A549 (cell line): ENCODE measurements around the gene TPRX1. TPM values are rescaled to one million over a fixed set of nuclear protein-coding genes. Genes with fewer than 3 reads are reported as not detected.

Source experiments
- ATAC-seq, 2 experiments: fragments of 200-7000 bp in 1 of 2; fragments of >200 bp in 1 of 2; cut with Nextera tagmentation in 1 of 2; cut with Tn5 transposase in 1 of 2; 3 replicates each; pipeline versions ENCODE4 v1.8.0 to v1.9.1; 2018 to 2020; ENCODE audit warnings: mild to moderate bottlenecking in 1 of 2, moderate library complexity in 1 of 2
- CTCF ChIA-PET: fragments of 300-600 bp; sonication (Branson Sonifier 250); formaldehyde crosslinking; extraction: SDS; loops from one replicate; lab custom pipeline; 2021; ENCODE audit warnings: antibody characterized with exemption, inconsistent platforms; lab: Yijun Ruan, JAX
- POLR2A ChIA-PET: fragments of 350-600 bp; formaldehyde crosslinking; extraction: SDS; loops from one replicate; lab custom pipeline; 2021; ENCODE audit warnings: antibody characterized with exemption, inconsistent platforms; lab: Yijun Ruan, JAX
- DNase-seq, 2 experiments: peaks; one replicate each; pipeline versions ENCODE4 v3.0.0 to v3.0.0-alpha.2; 2011 to 2016; ENCODE audit warnings: low read depth in 1 of 2, low spot score in 1 of 2
- FAIRE-seq: peaks from 2 replicates; lab custom pipeline; 2011; peaks lifted over from hg19 to GRCh38; lab: Jason Lieb, UNC
- H3K27ac ChIP-seq, 2 experiments: fragments of >200 bp; sonication (Bioruptor Twin); formaldehyde crosslinking; 3 replicates each; pipeline ENCODE4 v1.5.1; 2016 to 2017
- H3K4me1 ChIP-seq: fragments of >200 bp; sonication (Bioruptor Twin); formaldehyde crosslinking; 3 replicates; pipeline ENCODE4 v1.6.1; 2016
- H3K4me2 ChIP-seq: fragments of >200 bp; sonication (Bioruptor Twin); formaldehyde crosslinking; 3 replicates; pipeline ENCODE4 v1.6.1; 2016
- H3K4me3 ChIP-seq: fragments of >200 bp; sonication (Bioruptor Twin); formaldehyde crosslinking; 3 replicates; pipeline ENCODE4 v1.5.1; 2016
- H3K9me3 ChIP-seq: fragments of >200 bp; sonication (Bioruptor Twin); formaldehyde crosslinking; 3 replicates; pipeline ENCODE4 v1.6.1; 2016
- CEBPB ChIP-seq, 2 experiments: fragments of >200 bp in 1 of 2; sonication (Bioruptor Twin) in 1 of 2; formaldehyde crosslinking in 1 of 2; IDR thresholded peaks; 2 replicates each; pipeline ENCODE4 v1.6.1; 2012 to 2016
- E2F6 ChIP-seq: IDR thresholded peaks from 2 replicates; pipeline ENCODE4 v1.6.1; 2012; ENCODE audit warnings: low read depth, borderline replicate concordance
- EHF ChIP-seq: fragments of 250-450 bp; sonication (Bioruptor Pico); IDR thresholded peaks from 2 replicates; pipeline ENCODE4 v1.5.0; 2020; ENCODE audit warnings: mild to moderate bottlenecking
- ELK1 ChIP-seq: fragments of 150-350 bp; IDR thresholded peaks from 2 replicates; pipeline ENCODE4 v1.6.1; 2014; ENCODE audit warnings: low read depth, mild to moderate bottlenecking, low read length
- EP300 ChIP-seq, 2 experiments: fragments of >200 bp; sonication (Bioruptor Twin); formaldehyde crosslinking; IDR thresholded peaks; 2 replicates in 1 of 2; 3 replicates in 1 of 2; pipeline ENCODE4 v1.6.1; 2016 to 2017
- MAZ ChIP-seq: fragments of 150-350 bp; IDR thresholded peaks from 2 replicates; pipeline ENCODE4 v1.6.1; 2014; ENCODE audit warnings: antibody characterized with exemption, low read depth, low read length, borderline replicate concordance
- NPAS2 ChIP-seq: fragments of 250-450 bp; sonication (Bioruptor Pico); IDR thresholded peaks from 2 replicates; pipeline ENCODE4 v1.8.0; 2022; ENCODE audit warnings: mild to moderate bottlenecking, moderate library complexity, borderline replicate concordance
- ZFP36 ChIP-seq: fragments of 450-650 bp; IDR thresholded peaks from 2 replicates; pipeline ENCODE4 v1.6.1; 2014; ENCODE audit warnings: borderline replicate concordance; ENCODE audit not compliant: partially characterized antibody
- WGBS: methylation state at CpG from one replicate; pipeline ENCODE4 v1.1.6; 2017; ENCODE audit errors: missing lambda C conversion rate; 5-methylcytosine and 5-hydroxymethylcytosine counted together
- polyA plus RNA-seq, 4 experiments: library from polyadenylated mRNA; depleted of rRNA in 3 of 4; stranded (reverse); fragments of >200 nt; fragmentation: RNase III in 1 of 4; extraction: RNeasy Plus Mini Kit Qiagen cat#74134 plus additional on column Dnase treatment in 1 of 4; gene quantifications; 2 replicates in 3 of 4; 3 replicates in 1 of 4; pipeline ENCODE4 v1.2.3, GENCODE V29; 2011 to 2017
- small RNA-seq, 6 experiments: library from RNA; depleted of rRNA; stranded (forward); fragments of <200 nt; gene quantifications; one replicate each; pipeline ENCODE3, GENCODE V24; 2012
- TF ChIP-seq, protein P1 (sequence below): fragments of >200 bp; sonication (Bioruptor Twin); formaldehyde crosslinking; IDR thresholded peaks from 3 replicates; pipeline ENCODE4 v1.6.1; 2016

TPRX1 gene
- polyA plus RNA-seq, 2 of the 4 experiments (the other 2 are of a cell fraction) = not detected

DNA sequence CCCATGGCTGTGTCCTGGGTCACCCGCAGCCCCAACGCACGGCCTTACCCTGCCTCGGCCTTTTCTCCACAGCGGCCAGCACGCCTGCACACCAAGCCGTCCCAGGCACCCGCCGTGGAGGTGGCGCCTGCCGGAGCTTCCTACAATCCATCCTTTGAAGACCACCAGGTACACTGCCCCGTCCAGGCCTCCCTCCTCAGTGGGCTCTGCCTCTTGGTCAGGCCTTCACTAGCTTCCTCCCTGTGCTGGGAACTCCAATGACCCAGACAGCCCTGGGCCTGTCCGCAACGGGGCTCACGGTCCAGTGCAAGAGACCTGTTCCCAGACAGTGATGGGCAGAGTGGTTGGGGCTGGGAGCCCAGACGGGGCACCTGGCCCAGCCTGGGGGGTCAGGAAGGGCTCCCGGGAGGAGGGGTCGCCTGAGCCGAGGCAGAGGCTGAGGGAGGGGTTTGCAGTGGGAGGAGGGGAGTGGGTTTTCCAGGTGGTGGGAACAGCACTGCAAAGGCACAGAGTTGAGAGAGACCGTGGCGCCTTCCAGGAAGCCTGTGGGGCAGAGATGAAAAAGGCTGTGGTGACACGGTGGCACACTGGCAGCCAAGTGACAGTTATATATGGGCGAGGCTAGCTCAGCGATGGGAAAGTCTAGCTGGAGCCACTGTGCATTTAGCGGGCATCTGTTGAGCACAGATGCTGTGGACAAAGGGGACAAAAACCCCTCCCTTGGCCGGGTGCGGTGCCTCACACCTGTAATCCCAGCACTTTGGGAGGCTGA, 51.7 kb downstream of the TPRX1 start:
- Histone ChIP-seq H3K4me1 (no peaks in the 10 kb centered on the region; the same call in 2 of the 3 replicates), H3K4me3 (no peak overlapping the region), H3K9me3 (no peaks in the 10 kb centered on the region), H3K27ac (no peak overlapping the region), H3K4me2 (no peak overlapping the region)
- ATAC-seq (no peak), FAIRE-seq (no peak), DNase-seq (no peak)
- ChIA-PET POLR2A (interaction anchor here (1.4 kb wide), 1 partner anchor 11 kb away, joined by 3 read pairs; no protein-coding TSS in a partner anchor), CTCF (interaction anchor here (0.6 to 42.0 kb wide), 11 partner anchors 8 to 618 kb away, joined by 3 to 1389 read pairs (median 5); partner anchors contain the start of gene EHD2)
- TF ChIP-seq ELK1 (no peak), MAZ (no peak), E2F6 (no peak), CEBPB (IDR thresholded peaks at IDR 0.05) (no peak), EP300 (IDR thresholded peaks at IDR 0.05) (no peak), NPAS2 (CRISPR knock-in tag) (no peak), ZFP36 (no peak), EHF (CRISPR knock-in tag) (no peak)
- TF ChIP-seq, protein P1, sequence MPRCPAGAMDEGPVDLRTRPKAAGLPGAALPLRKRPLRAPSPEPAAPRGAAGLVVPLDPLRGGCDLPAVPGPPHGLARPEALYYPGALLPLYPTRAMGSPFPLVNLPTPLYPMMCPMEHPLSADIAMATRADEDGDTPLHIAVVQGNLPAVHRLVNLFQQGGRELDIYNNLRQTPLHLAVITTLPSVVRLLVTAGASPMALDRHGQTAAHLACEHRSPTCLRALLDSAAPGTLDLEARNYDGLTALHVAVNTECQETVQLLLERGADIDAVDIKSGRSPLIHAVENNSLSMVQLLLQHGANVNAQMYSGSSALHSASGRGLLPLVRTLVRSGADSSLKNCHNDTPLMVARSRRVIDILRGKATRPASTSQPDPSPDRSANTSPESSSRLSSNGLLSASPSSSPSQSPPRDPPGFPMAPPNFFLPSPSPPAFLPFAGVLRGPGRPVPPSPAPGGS = no peak
- 95% methylated on average over 27 of the region's 27 CpGs for WGBS

Small RNAs within 50 kb of the gene (small RNA-seq; reads per million reads assigned to genes)
- 0 reads per million in 6 experiments for gene AC008745.1
- 0 reads per million in 6 experiments for gene SNORD23

Other genes starting within 250 kb of the TPRX1 start
- not detected in 2 replicates for gene ZNF541, start 231.4 kb downstream of the TPRX1 start, polyA plus RNA-seq (2011; rRNA removed)
- gene ZNF541, start 231.4 kb downstream of the TPRX1 start, polyA plus RNA-seq (2017; fragmentation: RNase III; extraction: RNeasy Plus Mini Kit Qiagen cat#74134 plus additional on column Dnase treatment) = not detected in 3 replicates
- 0.83 and 1.1 TPM in 2 replicates for gene BICRA, start 195.4 kb downstream of the TPRX1 start, polyA plus RNA-seq (2011; rRNA removed)
- gene BICRA, start 195.4 kb downstream of the TPRX1 start, polyA plus RNA-seq (2017; fragmentation: RNase III; extraction: RNeasy Plus Mini Kit Qiagen cat#74134 plus additional on column Dnase treatment) = 12.4 to 14.6 TPM (median 12.4 TPM) in 3 replicates
- gene EHD2, start 91.1 kb downstream of the TPRX1 start, polyA plus RNA-seq (2011; rRNA removed) = 32.3 and 36.9 TPM in 2 replicates
- 93.8 to 112 TPM (median 105 TPM) in 3 replicates for gene EHD2, start 91.1 kb downstream of the TPRX1 start, polyA plus RNA-seq (2017; fragmentation: RNase III; extraction: RNeasy Plus Mini Kit Qiagen cat#74134 plus additional on column Dnase treatment)
- gene NOP53, start 59.0 kb downstream of the TPRX1 start, polyA plus RNA-seq (2011; rRNA removed) = 169 and 182 TPM in 2 replicates
- gene NOP53, start 59.0 kb downstream of the TPRX1 start, polyA plus RNA-seq (2017; fragmentation: RNase III; extraction: RNeasy Plus Mini Kit Qiagen cat#74134 plus additional on column Dnase treatment) = 134 to 153 TPM (median 135 TPM) in 3 replicates
- gene SELENOW, start 25.8 kb downstream of the TPRX1 start, polyA plus RNA-seq (2011; rRNA removed) = 114 and 157 TPM in 2 replicates
- gene SELENOW, start 25.8 kb downstream of the TPRX1 start, polyA plus RNA-seq (2017; fragmentation: RNase III; extraction: RNeasy Plus Mini Kit Qiagen cat#74134 plus additional on column Dnase treatment) = 145 to 155 TPM (median 152 TPM) in 3 replicates
- not detected in 2 replicates for gene CRX, start 17.4 kb upstream of the TPRX1 start, polyA plus RNA-seq (2011; rRNA removed)
- gene CRX, start 17.4 kb upstream of the TPRX1 start, polyA plus RNA-seq (2017; fragmentation: RNase III; extraction: RNeasy Plus Mini Kit Qiagen cat#74134 plus additional on column Dnase treatment) = not detected in 3 replicates
- not detected in 2 replicates for gene TPRX2, start 54.7 kb upstream of the TPRX1 start, polyA plus RNA-seq (2011; rRNA removed)
- not detected in 3 replicates for gene TPRX2, start 54.7 kb upstream of the TPRX1 start, polyA plus RNA-seq (2017; fragmentation: RNase III; extraction: RNeasy Plus Mini Kit Qiagen cat#74134 plus additional on column Dnase treatment)
- gene SULT2A1, start 81.8 kb upstream of the TPRX1 start, polyA plus RNA-seq (2011; rRNA removed) = not detected in 2 replicates
- not detected in 3 replicates for gene SULT2A1, start 81.8 kb upstream of the TPRX1 start, polyA plus RNA-seq (2017; fragmentation: RNase III; extraction: RNeasy Plus Mini Kit Qiagen cat#74134 plus additional on column Dnase treatment)
- gene BSPH1, start 187.6 kb upstream of the TPRX1 start, polyA plus RNA-seq (2011; rRNA removed) = not detected in 2 replicates
- gene BSPH1, start 187.6 kb upstream of the TPRX1 start, polyA plus RNA-seq (2017; fragmentation: RNase III; extraction: RNeasy Plus Mini Kit Qiagen cat#74134 plus additional on column Dnase treatment) = not detected in 3 replicates
- not detected in 2 replicates for gene ELSPBP1, start 190.1 kb upstream of the TPRX1 start, polyA plus RNA-seq (2011; rRNA removed)
- not detected in 3 replicates for gene ELSPBP1, start 190.1 kb upstream of the TPRX1 start, polyA plus RNA-seq (2017; fragmentation: RNase III; extraction: RNeasy Plus Mini Kit Qiagen cat#74134 plus additional on column Dnase treatment)
- not detected in 2 replicates for gene CABP5, start 239.5 kb upstream of the TPRX1 start, polyA plus RNA-seq (2011; rRNA removed)
- not detected in 3 replicates for gene CABP5, start 239.5 kb upstream of the TPRX1 start, polyA plus RNA-seq (2017; fragmentation: RNase III; extraction: RNeasy Plus Mini Kit Qiagen cat#74134 plus additional on column Dnase treatment)